GM19463 (cell line): ENCODE measurements around the gene KAT6B.
"Not testable (repeated sequence)": the region's sequence is repeated elsewhere in the genome, so short reads cannot be mapped to it uniquely, and the experiment has no call there.

ENCODE experiments used
- ATAC-seq: cut with Tn5 transposase; IDR thresholded peaks from one replicate; pipeline ENCODE4 v1.9.1; 2021; ENCODE audit warnings: mild to moderate bottlenecking, moderate library complexity; ENCODE audit not compliant: unreplicated experiment

The KAT6B gene

GRCh38 chr10:74855439-74855838, 29.0 kb downstream of the KAT6B start:
- ATAC-seq = no peak

- no peak for ATAC-seq
Measured at GRCh38 chr10:74856940-74857339, 30.5 kb downstream of the KAT6B start.

GRCh38 chr10:74857586-74857985, 31.2 kb downstream of the KAT6B start:
- no peak for ATAC-seq

- ATAC-seq = no peak
Measured at GRCh38 chr10:74859546-74859945, 33.1 kb downstream of the KAT6B start.

- no peak for ATAC-seq
Measured at GRCh38 chr10:74862625-74863024, 36.2 kb downstream of the KAT6B start.

GRCh38 chr10:74863551-74863950, 37.2 kb downstream of the KAT6B start:
- ATAC-seq = no peak

GRCh38 chr10:74867351-74867750, 41.0 kb downstream of the KAT6B start:
- ATAC-seq = no peak

GRCh38 chr10:74868392-74868977, 42.1 kb downstream of the KAT6B start:
- ATAC-seq = no peak

- ATAC-seq = no peak
Measured at GRCh38 chr10:74869635-74870034, 43.2 kb downstream of the KAT6B start.

- ATAC-seq = no peak
Measured at GRCh38 chr10:74870191-74870590, 43.8 kb downstream of the KAT6B start.

- peak; percentile 88 for ATAC-seq
Measured at GRCh38 chr10:74871595-74872382, 45.4 kb downstream of the KAT6B start.

- ATAC-seq = no peak
Measured at GRCh38 chr10:74873803-74874454, 47.5 kb downstream of the KAT6B start.

GRCh38 chr10:74874649-74875048, 48.2 kb downstream of the KAT6B start:
- ATAC-seq = no peak

- no peak for ATAC-seq
Measured at GRCh38 chr10:74875068-74875467, 48.7 kb downstream of the KAT6B start.

- no peak for ATAC-seq
Measured at GRCh38 chr10:74875966-74876365, 49.6 kb downstream of the KAT6B start.

- not testable (repeated sequence) for ATAC-seq
Measured at GRCh38 chr10:74877054-74877453, 50.7 kb downstream of the KAT6B start.

- ATAC-seq = no peak
Measured at GRCh38 chr10:74877898-74878297, 51.5 kb downstream of the KAT6B start.

GRCh38 chr10:74880041-74880440, 53.6 kb downstream of the KAT6B start:
- no peak for ATAC-seq

- no peak for ATAC-seq
Measured at GRCh38 chr10:74881253-74881884, 55.0 kb downstream of the KAT6B start.

- no peak for ATAC-seq
Measured at GRCh38 chr10:74882427-74882826, 56.0 kb downstream of the KAT6B start.

GRCh38 chr10:74882831-74883230, 56.4 kb downstream of the KAT6B start:
- no peak for ATAC-seq

- no peak for ATAC-seq
Measured at GRCh38 chr10:74883428-74883827, 57.0 kb downstream of the KAT6B start.
